Superior temporal gyrus (tissue), 1 donor: ENCODE measurements around the gene SGTA.
A peak's percentile ranks its signal among the peaks of the same experiment; 100 is the strongest.
"Not testable (repeated sequence)": the region's sequence is repeated elsewhere in the genome, so short reads cannot be mapped to it uniquely, and the experiment has no call there.

Experiments used
- DNase-seq: peaks from one replicate; pipeline ENCODE4 v3.0.0-alpha.2; 2016; ENCODE audit errors: extremely low spot score

Gene SGTA, protein sequence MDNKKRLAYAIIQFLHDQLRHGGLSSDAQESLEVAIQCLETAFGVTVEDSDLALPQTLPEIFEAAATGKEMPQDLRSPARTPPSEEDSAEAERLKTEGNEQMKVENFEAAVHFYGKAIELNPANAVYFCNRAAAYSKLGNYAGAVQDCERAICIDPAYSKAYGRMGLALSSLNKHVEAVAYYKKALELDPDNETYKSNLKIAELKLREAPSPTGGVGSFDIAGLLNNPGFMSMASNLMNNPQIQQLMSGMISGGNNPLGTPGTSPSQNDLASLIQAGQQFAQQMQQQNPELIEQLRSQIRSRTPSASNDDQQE

GRCh38 chr19:2782936-2783780 lies at the start of gene SGTA:
Gene SGTA, minus strand, starts transcription at chr19:2783273. Its CDS starts 14,205 bp downstream, at chr19:2769068.
- DNase-seq: peak; percentile 99

GRCh38 chr19:2827840-2828489 lies 44.9 kb upstream of the SGTA start:
- no peak for DNase-seq

- no peak for DNase-seq
These were observed 43.9 kb upstream of the SGTA start for GRCh38 chr19:2827022-2827421.

DNA sequence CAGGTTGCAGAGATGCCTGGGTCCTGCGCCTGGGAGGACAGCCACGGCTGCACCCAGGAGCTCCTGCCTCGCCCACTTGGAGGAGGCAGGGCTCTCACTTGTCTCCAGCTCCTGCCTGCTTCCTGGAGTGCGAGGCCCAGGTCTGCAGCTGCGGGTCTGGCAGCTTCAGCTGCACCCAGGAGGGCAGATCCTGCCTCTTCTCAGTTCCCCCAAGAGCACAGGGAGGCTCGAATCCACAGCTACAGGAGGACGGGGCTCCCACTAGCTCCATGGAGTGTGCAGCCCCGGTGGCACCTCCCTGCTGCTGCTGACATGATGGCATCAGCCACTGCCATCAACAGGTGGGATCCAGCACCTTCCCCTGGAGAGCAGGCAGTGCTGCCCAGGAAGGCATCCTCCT lies 41.1 kb upstream of the SGTA start:
- no peak for DNase-seq

DNA sequence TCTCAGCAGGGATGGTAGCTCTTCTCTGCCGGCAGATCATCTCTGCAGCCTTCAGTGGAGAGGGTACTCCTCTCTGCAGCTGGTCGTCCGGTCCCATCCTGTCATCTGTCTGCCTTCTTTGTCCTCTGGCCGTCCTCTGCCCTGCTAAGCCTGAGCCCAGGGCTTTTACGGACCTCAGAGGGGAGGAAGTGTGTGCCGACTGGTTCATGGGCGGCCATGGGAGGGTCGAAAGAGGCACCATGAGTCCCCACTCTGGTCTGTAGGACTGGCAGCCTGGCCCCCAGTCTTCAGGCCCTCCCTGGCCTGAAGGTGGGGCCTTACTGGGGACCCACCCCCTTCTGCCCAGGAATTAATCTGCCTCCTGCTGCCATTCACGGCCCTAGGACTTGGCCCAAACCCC lies 40.6 kb upstream of the SGTA start:
- DNase-seq: no peak

DNA sequence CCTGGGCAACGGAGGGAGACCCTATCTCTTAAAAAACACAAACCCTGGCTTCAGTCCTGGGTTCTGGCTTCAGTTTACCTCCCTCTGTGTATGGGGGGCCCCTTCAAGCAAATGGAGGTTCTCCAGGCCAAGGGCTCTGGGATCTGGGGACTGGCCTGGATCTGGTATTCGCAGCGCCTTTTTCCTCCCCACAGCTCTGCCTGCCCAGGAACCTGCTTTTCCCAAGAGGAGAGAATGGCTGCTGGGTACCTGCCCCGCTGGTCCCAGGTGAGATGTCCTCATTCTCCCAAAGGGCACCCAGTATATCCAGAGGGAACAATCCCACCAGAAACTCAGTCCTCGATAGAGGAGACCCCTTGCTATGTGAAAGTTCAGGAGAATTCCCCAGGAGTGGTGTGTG lies 39.8 kb upstream of the SGTA start:
- no peak for DNase-seq

DNA sequence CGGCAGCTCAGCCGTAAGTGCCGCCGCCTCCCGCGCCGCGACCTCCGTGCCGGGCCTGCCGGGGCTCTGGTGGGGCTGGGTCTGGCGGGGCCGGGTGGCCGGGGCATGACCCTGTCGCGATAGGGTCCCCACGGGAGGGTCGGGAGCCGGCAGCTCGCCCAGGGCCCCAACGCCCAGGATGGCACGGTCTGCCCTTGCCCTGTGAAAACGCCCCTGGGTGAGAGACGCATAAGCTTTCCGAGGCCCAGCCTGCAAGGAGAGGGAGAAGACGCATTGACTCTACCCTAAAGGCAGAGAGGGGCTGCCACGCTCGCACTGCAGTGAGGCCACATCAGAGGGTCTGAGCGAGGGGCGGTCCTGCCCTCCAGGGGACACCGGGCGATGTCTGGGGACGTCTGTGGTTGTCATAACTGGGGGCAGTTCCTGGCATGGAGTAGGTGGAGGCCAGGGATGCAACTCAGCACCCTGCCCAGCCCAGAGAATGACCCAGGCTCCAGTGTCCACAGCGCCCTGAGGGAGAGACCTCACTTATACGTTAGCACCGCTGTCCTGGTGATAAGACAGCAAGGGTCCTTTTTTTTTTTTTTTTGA lies 37.1 kb upstream of the SGTA start:
- DNase-seq: no peak

GRCh38 chr19:2819540-2820111 lies 36.6 kb upstream of the SGTA start, which contains the start of gene ZNF554:
Gene ZNF554, plus strand, starts transcription at chr19:2819868. Its CDS starts 204 bp downstream, at chr19:2820072.
- peak; percentile 95 for DNase-seq

GRCh38 chr19:2817237-2817829 lies 34.3 kb upstream of the SGTA start:
- DNase-seq: not testable (repeated sequence)

GRCh38 chr19:2816641-2817040 lies 33.6 kb upstream of the SGTA start:
- no peak for DNase-seq

GRCh38 chr19:2815923-2816322 lies 32.9 kb upstream of the SGTA start:
- DNase-seq: no peak

GRCh38 chr19:2815191-2815614 lies 32.1 kb upstream of the SGTA start:
- no peak for DNase-seq

DNA sequence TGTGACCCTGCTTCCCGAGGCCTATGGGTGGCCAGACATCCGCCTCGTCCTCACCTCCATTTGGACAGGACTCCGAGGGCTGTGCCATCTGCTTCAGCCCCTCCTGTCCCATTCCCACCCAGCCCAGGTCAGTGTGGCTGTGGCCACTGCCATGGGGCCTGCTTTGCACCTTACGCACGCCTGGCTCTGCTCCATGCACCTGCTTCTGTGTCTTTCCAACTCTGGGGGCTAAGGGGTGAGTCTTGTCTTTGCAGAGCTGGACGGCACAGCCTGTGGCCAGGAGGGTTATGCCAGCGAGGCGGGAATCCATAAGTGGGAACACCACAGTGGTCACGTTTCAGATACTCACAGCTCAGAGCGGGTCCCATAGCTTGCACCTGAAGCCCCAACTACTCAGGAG lies 31.4 kb upstream of the SGTA start:
- DNase-seq: no peak

GRCh38 chr19:2813235-2814160 lies 30.4 kb upstream of the SGTA start:
- DNase-seq: no peak

- DNase-seq: no peak
These were observed 29.6 kb upstream of the SGTA start for GRCh38 chr19:2812414-2813234.

DNA sequence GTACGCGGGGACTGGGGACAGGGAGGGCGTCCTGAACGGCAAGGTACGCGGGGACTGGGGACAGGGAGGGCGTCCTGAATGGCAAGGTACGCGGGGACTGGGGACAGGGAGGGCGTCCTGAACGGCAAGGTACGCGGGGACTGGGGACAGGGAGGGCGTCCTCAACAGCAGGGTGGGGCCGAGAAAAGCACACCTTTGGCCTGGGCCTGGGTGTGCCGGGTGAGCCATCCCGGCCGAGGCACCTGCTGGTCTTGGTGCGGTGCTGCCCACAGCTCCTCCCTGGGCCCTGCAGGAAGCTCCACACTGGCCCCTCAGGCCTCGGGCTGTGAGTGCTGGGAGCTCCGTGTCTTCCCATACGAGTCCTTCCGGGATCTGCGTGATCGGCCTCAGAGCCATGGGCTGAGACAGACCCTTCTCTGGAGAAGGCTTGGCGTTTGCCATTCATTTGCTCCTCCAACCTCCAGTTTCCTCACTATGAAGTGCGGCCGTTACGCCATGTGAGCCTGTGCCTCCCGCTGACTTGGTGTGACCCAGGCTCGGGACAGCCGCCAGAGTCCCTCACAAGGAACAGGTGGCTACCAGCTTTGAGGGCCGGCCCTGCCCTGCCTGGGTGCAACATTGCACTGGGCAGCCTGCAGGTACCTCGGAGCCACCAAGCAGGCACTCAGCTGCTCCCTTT lies 28.8 kb upstream of the SGTA start:
- no peak for DNase-seq

GRCh38 chr19:2811221-2811722 lies 28.2 kb upstream of the SGTA start:
- no peak for DNase-seq
